GM12878 (cell line): ENCODE data around the gene HBA2. TPM values are rescaled to one million over a fixed set of nuclear protein-coding genes. Genes with fewer than 3 reads are reported as not detected.
A peak's percentile ranks its signal among the peaks of the same experiment; 100 is the strongest.

Source experiments
- ATAC-seq: fragments of 200-7000 bp; cut with Tn5 transposase; 3 replicates; pipeline ENCODE4 v1.9.1; 2020; ENCODE audit warnings: mild to moderate bottlenecking, moderate library complexity
- BruUV-seq: library from RNA; stranded (reverse); fragments of 400-500 nt; replicated peaks from 2 replicates; lab custom pipeline; 2021; lab: Mats Ljungman, UMichigan
- CTCF ChIA-PET: fragments of 300-600 bp; sonication (Branson Sonifier 250); formaldehyde crosslinking; extraction: SDS; loops from one replicate; lab custom pipeline; 2021; ENCODE audit warnings: inconsistent platforms; lab: Yijun Ruan, JAX
- POLR2A ChIA-PET: fragments of 350-600 bp; formaldehyde crosslinking; extraction: SDS; loops from one replicate; lab custom pipeline; 2021; ENCODE audit warnings: inconsistent platforms; lab: Charles Lee
- RAD21 ChIA-PET: fragments of 300-600 bp; sonication (Branson Sonifier 250); formaldehyde crosslinking; loops from one replicate; lab custom pipeline; 2023; ENCODE audit warnings: antibody characterized with exemption; ENCODE audit not compliant: unreplicated experiment; lab: Charles Lee
- SMC1A ChIA-PET: fragments of 300-600 bp; sonication (Branson Sonifier 250); formaldehyde crosslinking; loops from one replicate; lab custom pipeline; 2023; ENCODE audit not compliant: unreplicated experiment, uncharacterized antibody; lab: Charles Lee
- DNase-seq: peaks from one replicate; pipeline ENCODE4 v3.0.0-alpha.2; 2011; ENCODE audit warnings: low read depth, low spot score
- FAIRE-seq: peaks from 3 replicates; lab custom pipeline; 2011; peaks lifted over from hg19 to GRCh38; lab: Jason Lieb, UNC
- H2AFZ ChIP-seq: 2 replicates; pipeline ENCODE4 v1.6.0; 2011; ENCODE audit warnings: low read depth, low read length, control low read depth; ENCODE audit not compliant: control insufficient read depth
- H3K27ac ChIP-seq: 2 replicates; pipeline ENCODE4 v1.5.1; 2011; ENCODE audit warnings: control low read depth; ENCODE audit not compliant: control insufficient read depth, insufficient read depth
- H3K27me3 ChIP-seq, 2 experiments: replicated peaks in 1 of 2; 2 replicates each; pipeline versions ENCODE4 v1.6.0 to v1.6.1; 2011; ENCODE audit warnings: low read length in 1 of 2; ENCODE audit not compliant: control insufficient read depth in 2 of 2, insufficient read depth in 2 of 2
- H3K36me3 ChIP-seq, 2 experiments: 2 replicates each; pipeline ENCODE4 v1.5.1; 2011; ENCODE audit warnings: low read length in 1 of 2; ENCODE audit not compliant: control insufficient read depth in 2 of 2, insufficient read depth in 2 of 2
- H3K4me1 ChIP-seq: 2 replicates; pipeline ENCODE4 v1.6.1; 2011; ENCODE audit warnings: mild to moderate bottlenecking, low read length, moderate library complexity, mixed read lengths; ENCODE audit not compliant: control insufficient read depth, insufficient read depth
- H3K4me2 ChIP-seq: 2 replicates; pipeline ENCODE4 v1.6.0; 2011; ENCODE audit warnings: control low read depth; ENCODE audit not compliant: control insufficient read depth, insufficient read depth
- H3K4me3 ChIP-seq: fragments of 200-600 bp; sonication (generic); 2 replicates; pipeline ENCODE4 v1.5.1; 2016
- H3K79me2 ChIP-seq: 2 replicates; pipeline ENCODE4 v1.6.0; 2011; ENCODE audit warnings: low read length; ENCODE audit not compliant: control insufficient read depth, insufficient read depth
- H3K9ac ChIP-seq: 2 replicates; pipeline ENCODE4 v1.8.0; 2011; ENCODE audit warnings: low read length, control low read depth, mixed read lengths; ENCODE audit not compliant: control insufficient read depth, insufficient read depth
- H3K9me3 ChIP-seq: replicated peaks from 3 replicates; pipeline ENCODE4 v1.5.1; 2011; ENCODE audit warnings: mild to moderate bottlenecking, low read length; ENCODE audit not compliant: control insufficient read depth, insufficient read depth
- H4K20me1 ChIP-seq: 2 replicates; pipeline ENCODE4 v1.6.0; 2011; ENCODE audit not compliant: control insufficient read depth, insufficient read depth
- BCL3 ChIP-seq: IDR thresholded peaks from 2 replicates; pipeline ENCODE4 v1.6.1; 2011; ENCODE audit warnings: borderline replicate concordance, low read depth, mild to moderate bottlenecking, moderate library complexity, low read length; ENCODE audit not compliant: insufficient read depth, poor library complexity, severe bottlenecking
- BRCA1 ChIP-seq: IDR thresholded peaks from 2 replicates; pipeline ENCODE4 v1.6.1; 2011; ENCODE audit warnings: low read depth, low read length, improper control_type of control experiment
- CBX3 ChIP-seq: fragments of 200-600 bp; sonication (generic); IDR thresholded peaks from 2 replicates; pipeline ENCODE4 v1.6.1; 2016; ENCODE audit warnings: low read depth, borderline replicate concordance
- CHD2 ChIP-seq: IDR thresholded peaks from 2 replicates; pipeline ENCODE4 v1.6.1; 2011; ENCODE audit warnings: low read depth, low read length, improper control_type of control experiment, borderline replicate concordance
- CHD4 ChIP-seq: fragments of 200-600 bp; sonication (generic); IDR thresholded peaks from 2 replicates; pipeline ENCODE4 v1.6.1; 2016; ENCODE audit warnings: mild to moderate bottlenecking
- EGR1 ChIP-seq, 2 experiments: IDR thresholded peaks; 1 replicate in 1 of 2; 2 replicates in 1 of 2; pipeline ENCODE4 v1.6.1; 2011 to 2012; ENCODE audit warnings: low read depth in 2 of 2, low read length in 2 of 2, borderline replicate concordance in 1 of 2, mild to moderate bottlenecking in 1 of 2, moderate library complexity in 1 of 2
- ELK1 ChIP-seq: IDR thresholded peaks from 2 replicates; pipeline ENCODE4 v1.6.1; 2012; ENCODE audit warnings: low read depth, low read length, improper control_type of control experiment
- ESRRA ChIP-seq: IDR thresholded peaks from 2 replicates; pipeline ENCODE4 v1.6.1; 2012; ENCODE audit warnings: mild to moderate bottlenecking, low read length, improper control_type of control experiment
- IRF4 ChIP-seq: IDR thresholded peaks from 2 replicates; pipeline ENCODE4 v1.6.1; 2011; ENCODE audit warnings: low read depth, low read length
- KLF5 ChIP-seq: fragments of 450-650 bp; IDR thresholded peaks from 2 replicates; pipeline ENCODE4 v1.6.1; 2014; ENCODE audit warnings: mild to moderate bottlenecking; ENCODE audit not compliant: partially characterized antibody
- PAX8 ChIP-seq: fragments of 450-650 bp; IDR thresholded peaks from 2 replicates; pipeline ENCODE4 v1.6.1; 2017; ENCODE audit warnings: mild to moderate bottlenecking, moderate library complexity
- POLR2A ChIP-seq: IDR thresholded peaks from 2 replicates; pipeline ENCODE4 v1.6.1; 2011; ENCODE audit warnings: low read depth, mild to moderate bottlenecking, low read length
- RAD21 ChIP-seq: IDR thresholded peaks from 2 replicates; pipeline ENCODE4 v1.6.1; 2011; ENCODE audit warnings: mild to moderate bottlenecking, low read depth, low read length, moderate library complexity; ENCODE audit not compliant: insufficient read depth
- RB1 ChIP-seq: fragments of 450-650 bp; formaldehyde crosslinking; IDR thresholded peaks from 2 replicates; pipeline ENCODE4 v1.6.1; 2017; ENCODE audit warnings: mild to moderate bottlenecking, borderline replicate concordance
- SREBF2 ChIP-seq: IDR thresholded peaks from 2 replicates; pipeline ENCODE4 v1.6.1; 2012; ENCODE audit warnings: mild to moderate bottlenecking, low read length
- YY1 ChIP-seq: IDR thresholded peaks from 2 replicates; pipeline ENCODE4 v1.6.1; 2011; ENCODE audit warnings: low read depth, mild to moderate bottlenecking, low read length
- WGBS: methylation state at CpG from one replicate; pipeline ENCODE4 v1.1.6; 2016; ENCODE audit warnings: low lambda C conversion rate; ENCODE audit not compliant: insufficient replicate concordance, insufficient coverage; ENCODE audit errors: missing lambda C conversion rate; 5-methylcytosine and 5-hydroxymethylcytosine counted together
- in situ Hi-C: fragments of 300-500 bp; cut with MboI; formaldehyde crosslinking; loops from 9 replicates; pipeline ENCODE4 v1.14.3; 2018; ENCODE audit warnings: mixed read lengths
- intact Hi-C: fragments of 100-400 bp; cut with micrococcal nuclease; formaldehyde crosslinking; loops from one replicate; pipeline ENCODE4 v1.14.2; 2022; ENCODE audit not compliant: unreplicated experiment
- polyA plus RNA-seq, 11 experiments: library from polyadenylated mRNA; depleted of rRNA in 4 of 11; unstranded in 6 of 11; stranded (reverse) in 5 of 11; fragments of >200 nt; fragmentation: Nextera tagmentation in 4 of 11; fragmentation: Illumina TruSeq in 1 of 11; extraction: Ambion mirVana in 4 of 11; extraction: Trizol in 1 of 11; gene quantifications; 1 replicate in 1 of 11; 2 replicates in 10 of 11; pipeline versions ENCODE4 v1.2.1 to v1.2.3, GENCODE V29; 2011 to 2016; ENCODE audit warnings: inconsistent platforms in 2 of 11, missing spikeins in 2 of 11, low read depth in 1 of 11
- total RNA-seq, 4 experiments: library from RNA; depleted of rRNA in 3 of 4; stranded (reverse); fragments of >200 nt in 3 of 4; fragmentation: Illumina TruSeq in 1 of 4; extraction: Trizol in 1 of 4; gene quantifications; 2 replicates each; pipeline versions ENCODE4 v1.2.1 to v1.2.3, GENCODE V29; 2013 to 2021
- TF ChIP-seq, protein P1 (sequence below): IDR thresholded peaks from 2 replicates; pipeline ENCODE4 v1.6.1; 2011; ENCODE audit warnings: low read depth, low read length, improper control_type of control experiment, borderline replicate concordance
- TF ChIP-seq, protein P2 (sequence below): fragments of 450-650 bp; IDR thresholded peaks from 2 replicates; pipeline ENCODE4 v1.6.1; 2017; ENCODE audit warnings: low read depth, mild to moderate bottlenecking, moderate library complexity

The HBA2 gene
- total and polyA plus RNA-seq, 10 of the 15 experiments (the other 5 are each of a cell fraction or from before 2014, with no cell fraction given): 0.30 to 0.96 (median 0.92) TPM; not detected in 7

- Histone ChIP-seq H3K4me2 (peak overlapping the region; percentile 79), H3K36me3 (0 out of 4 replicates have a peak, but pooled peaks cover 0 to 4% of the 10 kb centered on the region in 2 experiments), H3K4me3 (no peak overlapping the region), H3K9ac (no peak overlapping the region), H3K4me1 (peaks cover 8% of the 10 kb centered on the region; the same call in 1 of the 2 replicates), H3K27ac (no peak overlapping the region), H3K27me3 (peaks cover 2 to 5% of the 10 kb centered on the region in 2 experiments; a peak in 3 of 4 replicates), H2AFZ (peak overlapping the region; percentile 79), H4K20me1 (no peaks in the 10 kb centered on the region), H3K79me2 (no peaks in the 10 kb centered on the region), H3K9me3 (no peaks in the 10 kb centered on the region)
- ATAC-seq (peak; percentile 93), FAIRE-seq (no peak), DNase-seq (peak; percentile 7)
- in situ Hi-C loops: loop anchor here (5.0 kb wide), 1 partner anchor 74 kb away; no protein-coding TSS in a partner anchor
- SMC1A ChIA-PET: interaction anchor here (1.1 kb wide), 1 partner anchor 116 kb away, joined by 4 read pairs; no protein-coding TSS in a partner anchor
- intact Hi-C loops: loop anchor here (1.0 to 2.0 kb wide), 3 partner anchors 64 to 116 kb away; no protein-coding TSS in a partner anchor
- POLR2A ChIA-PET: interaction anchor here (0.5 kb wide), 1 partner anchor 53 kb away, joined by 3 read pairs; no protein-coding TSS in a partner anchor
- CTCF ChIA-PET: interaction anchor here (0.7 to 3.8 kb wide), 8 partner anchors 13 to 190 kb away, joined by 3 to 20 read pairs (median 4); partner anchors contain the start of gene MRPL28
- 16% methylated on average over 73 of the region's 89 CpGs for WGBS
- RAD21 ChIA-PET: interaction anchor here (0.6 to 1.4 kb wide), 3 partner anchors 74 to 115 kb away, joined by 3 to 4 read pairs (median 3); no protein-coding TSS in a partner anchor
- BruUV-seq: no TSS peak
- TF ChIP-seq POLR2A (peak; percentile 75), SREBF2 (no peak), ELK1 (no peak), EGR1 (IDR thresholded peaks at IDR 0.05; ENCODE audit: borderline replicate concordance in 1 of 2, low read depth in 2 of 2, low read length in 2 of 2) (0 out of 3 replicates have a peak, but pooled peaks of 1 of the 2 experiments have one; percentile 2), KLF5 (peak; percentile 44), PAX8 (no peak), CHD4 (no peak), ESRRA (no peak), IRF4 (no peak), RB1 (peak; percentile 91), RAD21 (no peak), BRCA1 (peak; percentile 61; the same call in 1 of the 2 replicates), BCL3 (peak; percentile 48), CBX3 (no peak), YY1 (peak; percentile 63; the same call in 1 of the 2 replicates), CHD2 (peak; percentile 93)
- TF ChIP-seq, protein P1, sequence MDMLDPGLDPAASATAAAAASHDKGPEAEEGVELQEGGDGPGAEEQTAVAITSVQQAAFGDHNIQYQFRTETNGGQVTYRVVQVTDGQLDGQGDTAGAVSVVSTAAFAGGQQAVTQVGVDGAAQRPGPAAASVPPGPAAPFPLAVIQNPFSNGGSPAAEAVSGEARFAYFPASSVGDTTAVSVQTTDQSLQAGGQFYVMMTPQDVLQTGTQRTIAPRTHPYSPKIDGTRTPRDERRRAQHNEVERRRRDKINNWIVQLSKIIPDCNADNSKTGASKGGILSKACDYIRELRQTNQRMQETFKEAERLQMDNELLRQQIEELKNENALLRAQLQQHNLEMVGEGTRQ: no peak
- TF ChIP-seq, protein P2, sequence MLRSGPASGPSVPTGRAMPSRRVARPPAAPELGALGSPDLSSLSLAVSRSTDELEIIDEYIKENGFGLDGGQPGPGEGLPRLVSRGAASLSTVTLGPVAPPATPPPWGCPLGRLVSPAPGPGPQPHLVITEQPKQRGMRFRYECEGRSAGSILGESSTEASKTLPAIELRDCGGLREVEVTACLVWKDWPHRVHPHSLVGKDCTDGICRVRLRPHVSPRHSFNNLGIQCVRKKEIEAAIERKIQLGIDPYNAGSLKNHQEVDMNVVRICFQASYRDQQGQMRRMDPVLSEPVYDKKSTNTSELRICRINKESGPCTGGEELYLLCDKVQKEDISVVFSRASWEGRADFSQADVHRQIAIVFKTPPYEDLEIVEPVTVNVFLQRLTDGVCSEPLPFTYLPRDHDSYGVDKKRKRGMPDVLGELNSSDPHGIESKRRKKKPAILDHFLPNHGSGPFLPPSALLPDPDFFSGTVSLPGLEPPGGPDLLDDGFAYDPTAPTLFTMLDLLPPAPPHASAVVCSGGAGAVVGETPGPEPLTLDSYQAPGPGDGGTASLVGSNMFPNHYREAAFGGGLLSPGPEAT: no peak
Observed at GRCh38 chr16:180681-181564, 8.2 kb downstream of the HBA2 start.
